Fibroblast of lung (primary cell): ENCODE results near the gene ASIC4.

Experiments
- EZH2 ChIP-seq: IDR thresholded peaks from 2 replicates; pipeline ENCODE4 v1.5.1; 2012; ENCODE audit warnings: low read length, control low read depth, mild to moderate bottlenecking; ENCODE audit errors: missing control alignments
- TF ChIP-seq, protein P1 (sequence below), 2 donors: IDR thresholded peaks in 1 of 2; conservative IDR thresholded peaks in 1 of 2; 1 replicate in 1 of 2; 2 replicates in 1 of 2; pipeline ENCODE4 v1.5.1; 2011 to 2012; ENCODE audit warnings: low read length in 2 of 2, control low read depth in 1 of 2, inconsistent platforms in 1 of 2, low read depth in 1 of 2, mild to moderate bottlenecking in 1 of 2

DNA sequence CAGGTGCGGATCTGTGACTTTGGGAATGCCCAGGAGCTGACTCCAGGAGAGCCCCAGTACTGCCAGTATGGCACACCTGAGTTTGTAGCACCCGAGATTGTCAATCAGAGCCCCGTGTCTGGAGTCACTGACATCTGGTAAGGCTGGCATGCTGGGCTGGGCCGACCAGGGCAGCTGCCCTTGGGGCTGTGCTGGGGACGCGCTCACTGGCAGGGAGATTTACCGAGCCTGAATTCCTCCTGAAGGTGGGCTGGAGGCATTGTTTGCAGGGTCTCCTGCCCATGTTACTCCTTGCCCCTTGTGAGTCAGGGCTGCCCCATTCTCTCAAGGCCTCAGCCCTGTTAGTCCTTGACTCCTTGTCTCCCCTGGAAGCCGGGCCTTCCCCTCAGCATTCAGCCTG is 34.3 kb upstream of the ASIC4 start:
- TF ChIP-seq, protein P1, sequence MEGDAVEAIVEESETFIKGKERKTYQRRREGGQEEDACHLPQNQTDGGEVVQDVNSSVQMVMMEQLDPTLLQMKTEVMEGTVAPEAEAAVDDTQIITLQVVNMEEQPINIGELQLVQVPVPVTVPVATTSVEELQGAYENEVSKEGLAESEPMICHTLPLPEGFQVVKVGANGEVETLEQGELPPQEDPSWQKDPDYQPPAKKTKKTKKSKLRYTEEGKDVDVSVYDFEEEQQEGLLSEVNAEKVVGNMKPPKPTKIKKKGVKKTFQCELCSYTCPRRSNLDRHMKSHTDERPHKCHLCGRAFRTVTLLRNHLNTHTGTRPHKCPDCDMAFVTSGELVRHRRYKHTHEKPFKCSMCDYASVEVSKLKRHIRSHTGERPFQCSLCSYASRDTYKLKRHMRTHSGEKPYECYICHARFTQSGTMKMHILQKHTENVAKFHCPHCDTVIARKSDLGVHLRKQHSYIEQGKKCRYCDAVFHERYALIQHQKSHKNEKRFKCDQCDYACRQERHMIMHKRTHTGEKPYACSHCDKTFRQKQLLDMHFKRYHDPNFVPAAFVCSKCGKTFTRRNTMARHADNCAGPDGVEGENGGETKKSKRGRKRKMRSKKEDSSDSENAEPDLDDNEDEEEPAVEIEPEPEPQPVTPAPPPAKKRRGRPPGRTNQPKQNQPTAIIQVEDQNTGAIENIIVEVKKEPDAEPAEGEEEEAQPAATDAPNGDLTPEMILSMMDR (conservative IDR thresholded peaks at IDR 0.05 in 1 of 2, IDR thresholded peaks at IDR 0.05 in 1 of 2; ENCODE audit: low read depth in 1 of 2, low read length in 2 of 2) = no peak
- TF ChIP-seq EZH2 = no peak
